HCT116 (cell line): ENCODE data around the gene NINJ2.

Experiments
- CTCF ChIP-seq, 3 experiments: fragments of 200-600 bp in 1 of 3; sonication (generic) in 1 of 3; IDR thresholded peaks in 2 of 3; conservative IDR thresholded peaks in 1 of 3; 2 replicates each; pipeline ENCODE4 v1.5.1; 2012 to 2017; ENCODE audit warnings: low read depth in 2 of 3, low read length in 2 of 3, antibody characterized with exemption in 1 of 3, borderline replicate concordance in 1 of 3, control low read depth in 1 of 3, mild to moderate bottlenecking in 1 of 3, mixed read lengths in 1 of 3, mixed run types in 1 of 3, moderate library complexity in 1 of 3; ENCODE audit not compliant: insufficient read depth in 1 of 3
- EGR1 ChIP-seq: IDR thresholded peaks from 2 replicates; pipeline ENCODE4 v1.6.1; 2012; ENCODE audit warnings: low read depth
- EZH2phosphoT487 ChIP-seq: fragments of 200-600 bp; IDR thresholded peaks from 2 replicates; pipeline ENCODE4 v1.6.1; 2018; ENCODE audit warnings: antibody characterized with exemption, borderline replicate concordance
- POLR2A ChIP-seq: IDR thresholded peaks from 2 replicates; pipeline ENCODE4 v1.7.0; 2011; ENCODE audit warnings: borderline replicate concordance; ENCODE audit not compliant: insufficient read depth, insufficient read length; ENCODE audit errors: extremely low read depth
- RAD21 ChIP-seq: IDR thresholded peaks from 2 replicates; pipeline ENCODE4 v1.6.1; 2012; ENCODE audit warnings: low read depth, mild to moderate bottlenecking
- ZNF274 ChIP-seq: fragments of 200-500 bp; sonication (Bioruptor generic); IDR thresholded peaks from 2 replicates; pipeline ENCODE4 v1.6.1; 2014; ENCODE audit warnings: mild to moderate bottlenecking, low read depth, low read length, inconsistent platforms
- TF ChIP-seq, protein P1 (sequence below): IDR thresholded peaks from 2 replicates; pipeline ENCODE4 v1.6.1; 2012; ENCODE audit warnings: low read depth

- TF ChIP-seq ZNF274 (no peak), POLR2A (no peak), EGR1 (no peak), EZH2phosphoT487 (no peak), RAD21 (no peak), CTCF (IDR thresholded peaks at IDR 0.05 in 2 of 3, conservative IDR thresholded peaks at IDR 0.05 in 1 of 3; ENCODE audit: borderline replicate concordance in 1 of 3, insufficient read depth in 1 of 3, low read depth in 2 of 3, low read length in 2 of 3) (no peak)
- TF ChIP-seq, protein P1, sequence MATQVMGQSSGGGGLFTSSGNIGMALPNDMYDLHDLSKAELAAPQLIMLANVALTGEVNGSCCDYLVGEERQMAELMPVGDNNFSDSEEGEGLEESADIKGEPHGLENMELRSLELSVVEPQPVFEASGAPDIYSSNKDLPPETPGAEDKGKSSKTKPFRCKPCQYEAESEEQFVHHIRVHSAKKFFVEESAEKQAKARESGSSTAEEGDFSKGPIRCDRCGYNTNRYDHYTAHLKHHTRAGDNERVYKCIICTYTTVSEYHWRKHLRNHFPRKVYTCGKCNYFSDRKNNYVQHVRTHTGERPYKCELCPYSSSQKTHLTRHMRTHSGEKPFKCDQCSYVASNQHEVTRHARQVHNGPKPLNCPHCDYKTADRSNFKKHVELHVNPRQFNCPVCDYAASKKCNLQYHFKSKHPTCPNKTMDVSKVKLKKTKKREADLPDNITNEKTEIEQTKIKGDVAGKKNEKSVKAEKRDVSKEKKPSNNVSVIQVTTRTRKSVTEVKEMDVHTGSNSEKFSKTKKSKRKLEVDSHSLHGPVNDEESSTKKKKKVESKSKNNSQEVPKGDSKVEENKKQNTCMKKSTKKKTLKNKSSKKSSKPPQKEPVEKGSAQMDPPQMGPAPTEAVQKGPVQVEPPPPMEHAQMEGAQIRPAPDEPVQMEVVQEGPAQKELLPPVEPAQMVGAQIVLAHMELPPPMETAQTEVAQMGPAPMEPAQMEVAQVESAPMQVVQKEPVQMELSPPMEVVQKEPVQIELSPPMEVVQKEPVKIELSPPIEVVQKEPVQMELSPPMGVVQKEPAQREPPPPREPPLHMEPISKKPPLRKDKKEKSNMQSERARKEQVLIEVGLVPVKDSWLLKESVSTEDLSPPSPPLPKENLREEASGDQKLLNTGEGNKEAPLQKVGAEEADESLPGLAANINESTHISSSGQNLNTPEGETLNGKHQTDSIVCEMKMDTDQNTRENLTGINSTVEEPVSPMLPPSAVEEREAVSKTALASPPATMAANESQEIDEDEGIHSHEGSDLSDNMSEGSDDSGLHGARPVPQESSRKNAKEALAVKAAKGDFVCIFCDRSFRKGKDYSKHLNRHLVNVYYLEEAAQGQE: no peak
These were observed 63.5 kb downstream of the NINJ2 start for GRCh38 chr12:599756-600155.
